H9 (cell line): ENCODE results near the gene TUB. TPM values are rescaled to one million over a fixed set of nuclear protein-coding genes. Genes with fewer than 3 reads are reported as not detected.

Source experiments
- DNase-seq: peaks from one replicate; pipeline ENCODE4 v3.0.0-alpha.2; 2017
- H2AFZ ChIP-seq: one replicate; pipeline ENCODE4 v1.6.1; 2013; ENCODE audit warnings: mild to moderate bottlenecking, low read length, control low read depth, moderate library complexity
- H2AK5ac ChIP-seq: 2 replicates; pipeline ENCODE4 v1.6.1; 2013; ENCODE audit warnings: low read length, control low read depth, mixed read lengths; ENCODE audit not compliant: insufficient read length
- H2BK120ac ChIP-seq: one replicate; pipeline ENCODE4 v1.6.1; 2013; ENCODE audit warnings: low read depth, mild to moderate bottlenecking, low read length, control low read depth, inconsistent platforms; ENCODE audit not compliant: poor library complexity, severe bottlenecking
- H2BK12ac ChIP-seq: 2 replicates; pipeline ENCODE4 v1.6.1; 2013; ENCODE audit warnings: low read length, control low read depth, mixed read lengths, low read depth; ENCODE audit not compliant: insufficient read length
- H2BK15ac ChIP-seq: 2 replicates; pipeline ENCODE4 v1.6.1; 2013; ENCODE audit warnings: low read depth, low read length, control low read depth
- H2BK20ac ChIP-seq: one replicate; pipeline ENCODE4 v1.6.1; 2013; ENCODE audit warnings: low read depth, mild to moderate bottlenecking, low read length, control low read depth, inconsistent platforms; ENCODE audit not compliant: poor library complexity, severe bottlenecking
- H2BK5ac ChIP-seq: 2 replicates; pipeline ENCODE4 v1.6.1; 2013; ENCODE audit warnings: low read length, control low read depth, mixed read lengths; ENCODE audit not compliant: insufficient read length
- H3K14ac ChIP-seq: 2 replicates; pipeline ENCODE4 v1.6.1; 2013; ENCODE audit warnings: low read length, control low read depth; ENCODE audit not compliant: insufficient read depth
- H3K18ac ChIP-seq: 2 replicates; pipeline ENCODE4 v1.6.1; 2013; ENCODE audit warnings: low read depth, mild to moderate bottlenecking, mixed read lengths, low read length, control low read depth; ENCODE audit not compliant: insufficient read length
- H3K23ac ChIP-seq: 2 replicates; pipeline ENCODE4 v1.6.1; 2013; ENCODE audit warnings: low read length, control low read depth, mixed read lengths, low read depth; ENCODE audit not compliant: insufficient read length
- H3K23me2 ChIP-seq: 2 replicates; pipeline ENCODE4 v1.6.1; 2013; ENCODE audit warnings: low read depth, mild to moderate bottlenecking, mixed read lengths, low read length, control low read depth; ENCODE audit not compliant: insufficient read length, poor library complexity, severe bottlenecking
- H3K27ac ChIP-seq: 2 replicates; pipeline ENCODE4 v1.5.1; 2013; ENCODE audit warnings: low read length, control low read depth, mixed read lengths, low read depth; ENCODE audit not compliant: insufficient read length
- H3K27me3 ChIP-seq: 2 replicates; pipeline ENCODE4 v1.6.1; 2013; ENCODE audit warnings: low read length, control low read depth, inconsistent platforms; ENCODE audit not compliant: insufficient read depth
- H3K4ac ChIP-seq: 2 replicates; pipeline ENCODE4 v1.6.1; 2013; ENCODE audit warnings: low read depth, mild to moderate bottlenecking, control low read depth, inconsistent platforms, low read length, moderate library complexity
- H3K4me1 ChIP-seq: 2 replicates; pipeline ENCODE4 v1.6.1; 2013; ENCODE audit warnings: low read length, control low read depth, inconsistent platforms; ENCODE audit not compliant: insufficient read depth
- H3K4me2 ChIP-seq: 2 replicates; pipeline ENCODE4 v1.6.1; 2013; ENCODE audit warnings: low read length, control low read depth, mixed read lengths; ENCODE audit not compliant: insufficient read length, insufficient read depth
- H3K56ac ChIP-seq: 2 replicates; pipeline ENCODE4 v1.6.1; 2013; ENCODE audit warnings: low read depth, mild to moderate bottlenecking, mixed read lengths, low read length, control low read depth; ENCODE audit not compliant: insufficient read length
- H3K79me1 ChIP-seq: 2 replicates; pipeline ENCODE4 v1.6.1; 2013; ENCODE audit warnings: low read depth, mild to moderate bottlenecking, moderate library complexity, low read length, control low read depth, inconsistent platforms; ENCODE audit not compliant: insufficient read depth, poor library complexity, severe bottlenecking
- H3K79me2 ChIP-seq: 2 replicates; pipeline ENCODE4 v1.6.1; 2013; ENCODE audit warnings: low read length, control low read depth, inconsistent platforms; ENCODE audit not compliant: insufficient read depth
- H3K9ac ChIP-seq: 2 replicates; pipeline ENCODE4 v1.6.1; 2013; ENCODE audit warnings: low read length, control low read depth, mixed read lengths; ENCODE audit not compliant: insufficient read length; ENCODE audit errors: extremely low read depth
- H3K9me3 ChIP-seq: one replicate; pipeline ENCODE4 v1.6.1; 2013; ENCODE audit warnings: low read depth, low read length, inconsistent platforms; ENCODE audit not compliant: control insufficient read depth
- H3T11ph ChIP-seq: one replicate; pipeline ENCODE4 v1.6.1; 2013; ENCODE audit warnings: mild to moderate bottlenecking, low read length, control low read depth, inconsistent platforms
- H4K20me1 ChIP-seq: one replicate; pipeline ENCODE4 v1.6.1; 2013; ENCODE audit not compliant: control insufficient read depth, insufficient read length, insufficient read depth
- H4K5ac ChIP-seq: 2 replicates; pipeline ENCODE4 v1.6.1; 2013; ENCODE audit warnings: low read depth, mild to moderate bottlenecking, mixed read lengths, low read length, control low read depth; ENCODE audit not compliant: insufficient read length
- H4K8ac ChIP-seq: replicated peaks from 2 replicates; pipeline ENCODE4 v1.6.1; 2013; ENCODE audit warnings: low read length, control low read depth, mixed read lengths, low read depth; ENCODE audit not compliant: insufficient read length
- H4K91ac ChIP-seq: 2 replicates; pipeline ENCODE4 v1.6.1; 2013; ENCODE audit warnings: low read depth, mild to moderate bottlenecking, moderate library complexity, mixed read lengths, low read length, control low read depth; ENCODE audit not compliant: insufficient read length
- H3K27ac Mint-ChIP-seq, 3 experiments: 2 replicates in 2 of 3; 3 replicates in 1 of 3; pipeline ENCODE4 v1.8.0; 2020 to 2021; ENCODE audit warnings: mixed read lengths in 3 of 3, mild to moderate bottlenecking in 1 of 3, moderate library complexity in 1 of 3
- H3K27me3 Mint-ChIP-seq: 2 replicates; pipeline ENCODE4 v1.8.0; 2021; ENCODE audit warnings: low read depth, mild to moderate bottlenecking, moderate library complexity, mixed read lengths
- H3K36me3 Mint-ChIP-seq, 3 experiments: 2 replicates in 2 of 3; 3 replicates in 1 of 3; pipeline ENCODE4 v1.8.0; 2020 to 2021; ENCODE audit warnings: low read depth in 3 of 3, mixed read lengths in 3 of 3; ENCODE audit not compliant: insufficient read depth in 1 of 3
- H3K4me1 Mint-ChIP-seq, 2 experiments: 2 replicates each; pipeline ENCODE4 v1.8.0; 2020; ENCODE audit warnings: mixed read lengths in 2 of 2
- H3K4me3 Mint-ChIP-seq, 2 experiments: 2 replicates in 1 of 2; 3 replicates in 1 of 2; pipeline ENCODE4 v1.8.0; 2020 to 2021; ENCODE audit warnings: mild to moderate bottlenecking in 2 of 2, mixed read lengths in 2 of 2, moderate library complexity in 1 of 2
- H3K9me3 Mint-ChIP-seq, 2 experiments: 2 replicates in 1 of 2; 3 replicates in 1 of 2; pipeline ENCODE4 v1.8.0; 2020; ENCODE audit warnings: mild to moderate bottlenecking in 2 of 2, mixed read lengths in 2 of 2, moderate library complexity in 1 of 2
- CTCF ChIP-seq: fragments of 200-600 bp; sonication (generic); conservative IDR thresholded peaks from 3 replicates; pipeline ENCODE4 v1.8.0; 2021; ENCODE audit warnings: antibody characterized with exemption, mild to moderate bottlenecking
- WGBS: extraction: QIAGEN DNeasy Blood & Tissue Kit; methylation state at CpG from one replicate; pipeline ENCODE4 v1.1.7; 2013; ENCODE audit warnings: missing lambda C conversion rate, low lambda C conversion rate, mixed read lengths; ENCODE audit not compliant: insufficient read length; ENCODE audit errors: extremely low coverage; 5-methylcytosine and 5-hydroxymethylcytosine counted together
- total RNA-seq: library from RNA; stranded (reverse); gene quantifications from 2 replicates; pipeline ENCODE4 v1.2.1, GENCODE V29; 2021

TUB gene
- total RNA-seq, 1 experiment from 2014 or later: 14.8 TPM

- H4K5ac ChIP-seq: no peak overlapping the region
- no peak for DNase-seq
- H2BK12ac ChIP-seq: no peak overlapping the region
- no peak overlapping the region for H3K56ac ChIP-seq
- no peak overlapping the region for H2AFZ ChIP-seq
- H3K79me2 ChIP-seq: peaks cover 2% of the 10 kb centered on the region; the same call in 1 of the 2 replicates
- H2BK15ac ChIP-seq: no peak overlapping the region
- peaks cover 6 to 42% (median 25%) of the 10 kb centered on the region in 3 experiments; a peak in 5 of 7 replicates for H3K36me3 Mint-ChIP-seq
- H4K91ac ChIP-seq: no peak overlapping the region
- no peaks in the 10 kb centered on the region for H3K27me3 Mint-ChIP-seq
- H2BK20ac ChIP-seq: no peak overlapping the region
- H3K23me2 ChIP-seq: no peaks in the 10 kb centered on the region
- no peaks in the 10 kb centered on the region for H3K9me3 Mint-ChIP-seq
- H3K27ac Mint-ChIP-seq: no peak overlapping the region
- WGBS: no CpG with 5 or more reads among the region's 4 CpGs
- no peak overlapping the region for H3K18ac ChIP-seq
- no peak overlapping the region for H2BK5ac ChIP-seq
- H3K4me2 ChIP-seq: no peak overlapping the region
- H2AK5ac ChIP-seq: no peak overlapping the region
- H3K4me3 Mint-ChIP-seq: no peak overlapping the region
- no peak overlapping the region for H4K8ac ChIP-seq
- H3T11ph ChIP-seq: no peak overlapping the region
- no peak overlapping the region for H3K23ac ChIP-seq
- no peaks in the 10 kb centered on the region for H3K4me1 ChIP-seq
- H3K79me1 ChIP-seq: no peaks in the 10 kb centered on the region
- H2BK120ac ChIP-seq: no peak overlapping the region
- H3K14ac ChIP-seq: no peak overlapping the region
- H4K20me1 ChIP-seq: no peaks in the 10 kb centered on the region
- H3K4me1 Mint-ChIP-seq: no peaks in the 10 kb centered on the region
- no peak overlapping the region for H3K27ac ChIP-seq
- no peak for TF ChIP-seq CTCF
- no peaks in the 10 kb centered on the region for H3K27me3 ChIP-seq
- no peak overlapping the region for H3K4ac ChIP-seq
- no peaks in the 10 kb centered on the region for H3K9me3 ChIP-seq
- no peak overlapping the region for H3K9ac ChIP-seq
These were observed 29.4 kb downstream of the TUB start for GRCh38 chr11:8110396-8110795.
